GM18526 (cell line): ENCODE results near the gene CHCHD2.

ENCODE experiments used
- POLR2A ChIP-seq: IDR thresholded peaks from 3 replicates; pipeline ENCODE4 v1.6.1; 2011; ENCODE audit not compliant: insufficient read length; ENCODE audit errors: extremely low read depth

Gene CHCHD2, protein sequence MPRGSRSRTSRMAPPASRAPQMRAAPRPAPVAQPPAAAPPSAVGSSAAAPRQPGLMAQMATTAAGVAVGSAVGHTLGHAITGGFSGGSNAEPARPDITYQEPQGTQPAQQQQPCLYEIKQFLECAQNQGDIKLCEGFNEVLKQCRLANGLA

DNA sequence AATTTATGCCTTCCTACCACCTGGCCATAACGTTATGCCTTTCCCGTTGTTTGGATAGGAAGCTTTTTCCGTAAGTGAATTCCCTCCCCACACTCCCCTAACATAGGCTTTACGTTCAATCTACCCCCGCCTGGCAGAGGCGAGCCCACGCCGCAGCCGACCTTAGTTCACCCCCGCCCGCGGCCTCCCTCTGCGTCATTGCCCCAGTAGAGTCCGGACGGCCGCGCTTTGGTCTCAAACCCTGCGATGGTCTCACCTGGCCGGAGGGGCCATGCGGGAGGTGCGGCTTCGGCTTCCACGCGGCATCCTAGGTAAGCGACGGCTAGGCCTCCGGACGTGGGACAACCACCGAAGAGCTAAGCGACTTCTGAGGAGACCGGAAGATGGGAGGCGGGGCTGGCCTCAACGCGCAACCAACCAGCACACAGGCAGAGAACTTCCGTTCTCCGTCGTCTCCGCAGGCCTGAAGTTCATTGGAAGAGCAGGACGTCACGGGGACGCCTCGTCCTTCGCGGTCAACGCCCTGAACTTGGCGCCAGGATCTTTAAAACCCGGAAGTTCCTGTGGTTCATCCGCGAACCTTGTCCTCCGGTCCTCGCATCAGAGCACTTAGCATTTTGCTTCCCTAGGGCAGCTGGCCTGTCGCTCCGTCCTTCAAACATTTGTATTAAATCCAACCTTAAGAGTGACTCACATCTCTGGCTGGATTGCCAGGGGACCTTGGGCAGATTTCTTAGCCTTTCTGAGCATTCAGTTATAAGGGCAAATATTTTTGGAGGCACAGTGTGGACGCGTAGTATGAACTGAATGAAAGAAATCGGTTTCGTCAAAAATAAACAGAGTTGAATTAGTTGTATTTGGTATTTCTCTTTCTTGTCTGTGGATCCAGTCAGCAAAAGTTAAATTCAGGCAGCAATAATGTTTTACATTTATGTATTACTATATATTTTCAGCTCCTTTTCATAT lies at the start of gene CHCHD2:
TSS of gene CHCHD2 (minus strand) at position 369 of the 966 bp plus-strand sequence. CDS start at position 306, 63 bp downstream.
- peak; percentile 86 for TF ChIP-seq POLR2A

DNA sequence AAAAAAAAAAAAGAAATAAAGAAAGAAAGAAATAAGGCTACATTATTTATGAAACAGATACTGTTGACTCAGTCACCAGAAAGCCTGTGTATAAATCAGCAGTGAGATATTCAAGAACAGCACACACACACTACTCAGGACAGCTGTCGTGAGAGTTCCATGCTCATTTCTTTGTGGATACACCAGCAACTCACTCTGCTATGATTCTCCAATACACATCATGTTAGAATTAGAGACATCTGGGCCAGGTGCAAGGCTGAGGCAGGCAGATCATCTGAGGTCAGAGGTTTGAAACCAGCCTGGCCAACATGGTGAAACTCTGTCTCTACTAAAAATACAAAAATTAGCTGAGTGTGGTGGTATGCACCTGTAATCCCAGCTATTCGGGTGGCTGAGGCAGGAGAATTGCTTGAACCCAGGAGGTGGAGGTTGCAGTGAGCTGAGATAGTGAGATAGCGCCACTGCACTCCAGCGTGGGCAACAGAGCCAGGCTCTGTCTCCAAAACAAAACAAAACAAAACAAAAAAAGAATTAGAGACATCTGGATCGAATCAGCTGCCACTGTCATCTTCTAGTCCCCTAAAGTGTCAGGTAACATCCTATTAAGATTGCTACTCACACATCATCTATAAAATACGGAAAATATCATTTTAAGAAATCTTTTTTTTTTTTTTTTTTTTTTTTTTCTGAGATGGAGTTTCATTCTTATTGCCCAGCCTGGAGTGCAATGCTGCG lies 21.1 kb upstream of the CHCHD2 start:
- TF ChIP-seq POLR2A = no peak

DNA sequence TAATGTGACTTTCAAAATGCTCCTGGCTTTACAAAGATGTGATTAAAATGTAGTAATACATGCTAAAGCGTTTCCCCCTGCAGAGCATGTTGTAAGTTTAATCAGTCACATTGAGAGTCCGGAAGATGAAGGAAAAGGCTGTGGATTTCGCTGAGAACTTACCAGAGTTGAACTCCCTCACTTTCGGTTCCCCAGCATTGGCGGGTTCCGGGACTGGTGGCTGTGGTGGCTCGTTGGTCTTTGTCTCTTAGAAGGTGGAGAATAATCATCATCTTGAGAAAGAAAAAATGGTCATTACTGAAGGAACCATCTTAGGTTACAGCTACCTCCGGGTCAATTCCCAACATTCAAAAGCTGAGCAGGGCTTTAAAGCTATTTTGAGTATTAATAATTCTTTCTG lies 19.6 kb upstream of the CHCHD2 start:
- no peak for TF ChIP-seq POLR2A

DNA sequence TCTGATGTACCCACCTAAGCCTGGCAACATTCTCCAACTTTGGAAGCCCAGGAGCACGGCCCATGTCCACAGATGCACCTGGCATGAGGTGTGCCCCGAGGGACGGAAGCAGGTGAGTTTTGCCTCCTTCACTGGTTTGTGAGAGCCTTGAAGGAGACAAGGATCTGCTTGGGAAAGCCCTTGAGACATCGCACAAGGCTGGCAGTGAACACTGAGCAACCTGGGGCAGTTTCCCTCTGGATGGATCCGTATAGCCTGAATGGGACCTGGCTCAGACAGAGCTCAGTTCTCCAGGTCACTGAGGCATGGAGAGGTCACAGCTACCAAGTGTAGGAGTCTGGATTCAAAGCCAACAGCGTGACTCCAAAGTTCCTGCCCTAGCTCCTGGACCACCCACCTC lies 18.7 kb upstream of the CHCHD2 start:
- TF ChIP-seq POLR2A = no peak

DNA sequence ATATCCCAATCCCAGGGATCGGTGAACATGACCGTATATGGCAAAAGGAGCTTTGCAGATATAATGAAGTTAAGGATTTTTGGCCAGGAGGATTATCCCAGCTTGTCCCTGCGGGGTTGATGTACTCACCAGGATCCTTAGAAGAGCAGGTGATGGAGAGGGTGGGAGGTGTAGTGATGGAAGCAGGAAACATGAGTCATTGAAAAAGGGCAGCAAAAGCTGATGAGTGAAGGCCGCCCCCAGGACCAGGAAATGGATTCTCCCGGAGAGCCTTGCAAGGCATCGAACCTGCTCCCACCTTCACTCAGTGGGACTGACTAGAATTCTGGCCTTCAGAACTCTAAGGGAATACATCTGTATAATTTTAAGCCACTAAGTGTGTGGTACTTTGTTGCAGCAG lies 15.2 kb upstream of the CHCHD2 start:
- no peak for TF ChIP-seq POLR2A

DNA sequence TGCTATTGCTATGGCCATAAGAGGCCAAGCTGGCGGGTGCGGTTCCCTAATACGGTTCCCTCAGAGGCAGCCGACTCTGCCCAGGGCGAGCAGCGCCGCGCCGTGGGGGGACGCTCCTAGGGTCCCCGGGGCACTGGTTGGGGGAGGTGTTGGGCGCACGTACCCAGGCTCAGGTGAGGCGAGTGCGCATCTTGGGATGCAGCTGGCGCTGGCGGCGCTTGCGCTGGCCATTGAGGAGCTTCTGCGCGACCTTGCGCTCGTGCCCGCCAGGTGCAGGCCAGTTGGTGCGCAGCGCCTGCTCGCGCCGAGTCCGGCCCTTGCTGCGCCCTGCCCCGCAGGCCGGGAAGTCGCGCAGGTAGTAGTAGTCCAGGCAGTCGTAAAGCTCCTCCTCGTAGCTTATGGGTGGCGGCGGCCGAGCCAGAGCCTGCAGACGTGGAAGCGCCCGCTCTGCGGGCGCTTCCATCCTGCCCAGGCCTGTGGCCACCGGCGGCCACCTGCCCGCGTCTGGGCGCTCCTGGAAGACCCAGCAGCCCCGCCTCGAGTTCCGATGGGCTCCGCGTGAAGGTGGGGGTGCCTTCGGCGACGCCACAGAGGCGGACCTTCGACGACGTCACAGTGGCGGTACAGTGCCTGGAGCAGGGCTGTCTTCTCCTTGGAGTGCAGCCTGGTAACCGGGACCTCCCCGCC lies 9.7 kb upstream of the CHCHD2 start, which contains the start of gene NUPR2:
TSS of gene NUPR2 (minus strand) at position 566 of the 687 bp plus-strand sequence. CDS start at position 463, 103 bp downstream.
- TF ChIP-seq POLR2A = no peak

DNA sequence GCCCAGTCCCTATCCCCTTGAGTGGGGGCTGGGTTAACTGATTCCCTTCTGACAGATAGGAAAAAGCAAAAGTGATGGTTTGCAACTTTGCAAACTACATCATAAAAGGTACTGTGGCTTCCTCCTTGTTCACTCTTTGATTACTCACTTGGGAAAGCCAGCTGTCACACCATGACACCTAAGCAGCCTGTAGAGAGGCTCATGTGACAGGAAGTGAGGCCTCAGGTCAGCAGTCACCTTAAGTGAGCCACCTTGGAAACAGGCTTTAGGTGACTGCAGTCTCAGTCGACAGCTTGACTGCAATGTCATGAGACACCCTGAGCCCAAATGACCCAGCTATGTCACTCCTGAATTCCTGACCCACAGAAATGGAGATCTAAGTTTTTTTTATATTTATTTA lies 4.3 kb upstream of the CHCHD2 start:
- no peak for TF ChIP-seq POLR2A

DNA sequence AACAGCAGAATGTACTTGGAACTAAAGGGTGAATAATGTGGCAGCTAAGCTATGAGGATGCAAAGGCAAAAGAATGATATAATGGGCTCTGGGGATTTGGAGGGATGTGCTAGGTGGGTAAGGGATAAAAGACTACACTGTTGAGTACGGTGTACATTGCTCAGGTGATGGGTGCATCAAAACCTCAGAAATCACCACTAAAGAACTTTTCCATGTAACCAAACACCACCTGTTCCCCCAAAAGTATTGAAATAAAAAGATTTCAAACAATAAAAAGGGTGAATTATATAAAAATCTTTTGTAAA lies 1.6 kb upstream of the CHCHD2 start:
- TF ChIP-seq POLR2A = no peak

DNA sequence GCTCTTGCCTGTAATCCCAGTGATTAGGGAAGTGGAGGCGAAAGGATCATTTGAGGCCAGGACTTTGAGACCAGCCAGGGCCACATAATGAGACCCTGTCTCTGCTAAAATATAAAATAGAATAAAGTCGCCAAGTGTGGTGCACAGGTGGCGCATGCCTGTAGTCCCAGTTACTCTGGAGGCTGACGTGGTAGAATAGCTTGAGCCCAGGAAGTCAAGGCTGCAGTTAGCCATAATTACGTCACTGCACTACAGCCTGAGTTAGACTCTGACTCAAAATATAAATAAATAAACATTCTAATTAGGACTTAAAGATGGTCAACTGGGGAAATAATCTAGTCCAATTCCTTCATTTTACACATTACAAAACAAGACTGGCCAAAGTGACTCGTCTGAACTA lies 768 bp downstream of the CHCHD2 start:
- TF ChIP-seq POLR2A = no peak

DNA sequence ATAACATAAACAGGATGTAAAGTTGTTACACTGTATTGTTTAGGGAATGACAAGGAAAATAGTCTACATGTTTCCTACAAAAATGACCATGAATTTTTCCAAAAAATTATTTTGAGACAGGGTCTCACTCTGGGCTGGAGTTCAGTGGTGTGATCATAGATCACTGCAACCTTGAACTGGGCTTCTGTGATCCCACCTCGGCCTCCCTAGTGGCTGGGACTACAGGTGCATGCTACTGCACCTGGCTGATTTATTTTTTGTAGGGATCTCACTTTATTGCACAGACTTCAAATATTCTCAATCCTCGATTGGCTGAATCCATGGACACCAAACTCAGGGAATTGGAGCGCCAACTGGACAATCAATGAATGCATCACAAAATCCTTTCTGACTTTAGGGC lies 6.6 kb downstream of the CHCHD2 start:
- TF ChIP-seq POLR2A = no peak

DNA sequence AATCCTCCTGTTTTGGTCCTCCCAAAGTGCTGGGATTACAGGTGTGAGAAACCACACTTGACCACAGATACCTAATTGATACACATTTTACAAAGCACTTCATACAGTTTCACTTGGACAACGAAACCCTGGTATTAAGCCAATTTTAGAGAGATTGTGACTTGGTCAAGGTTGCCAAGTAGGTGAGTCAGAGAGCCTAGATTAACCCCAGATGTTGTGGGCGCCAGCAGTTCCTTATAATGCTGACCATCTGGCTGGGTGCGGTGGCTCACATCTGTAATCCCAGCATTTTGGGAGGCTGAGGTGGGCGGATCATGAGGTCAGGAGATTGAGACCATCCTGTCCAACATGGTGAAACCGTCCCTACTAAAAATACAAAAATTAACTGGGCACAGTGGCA lies 8.6 kb downstream of the CHCHD2 start:
- TF ChIP-seq POLR2A = no peak

DNA sequence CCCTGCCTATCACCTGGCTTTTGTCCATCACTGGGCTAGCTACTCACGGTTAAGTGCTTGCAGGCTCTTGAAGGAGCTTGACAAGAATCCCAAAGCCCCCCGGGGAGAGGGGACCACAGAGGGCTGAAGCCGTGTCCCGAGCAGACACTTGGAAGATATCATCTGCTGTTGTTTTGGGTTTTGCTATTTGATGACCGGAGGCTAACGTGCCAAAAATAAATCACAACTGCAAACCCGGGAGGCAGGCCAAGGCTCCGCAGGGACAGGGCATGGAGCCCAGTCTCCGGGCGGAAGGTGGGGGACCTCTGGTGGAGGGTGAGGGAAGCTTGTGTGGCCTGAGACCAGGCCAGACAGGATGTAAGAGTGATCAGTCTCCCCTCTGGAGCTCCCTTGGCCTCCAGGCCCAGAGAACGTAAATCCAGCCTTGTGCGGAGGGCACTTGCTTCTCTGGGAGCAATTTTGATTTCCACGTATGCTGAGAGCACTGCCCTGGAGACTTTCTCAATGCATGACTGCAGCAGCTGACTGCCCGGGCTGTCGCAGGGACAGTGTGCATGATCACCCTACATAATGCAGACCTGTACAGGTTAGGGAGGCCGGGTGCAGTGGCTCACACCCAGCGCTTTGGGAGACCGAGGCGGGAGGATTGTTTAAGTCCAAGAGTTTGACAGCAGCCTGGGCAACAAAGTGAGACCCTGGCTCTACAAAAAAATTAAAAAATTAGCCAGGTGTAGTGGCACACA lies 13.3 kb downstream of the CHCHD2 start, which contains the start of gene PHKG1:
TSS of gene PHKG1 (minus strand) at position 164 of the 743 bp plus-strand sequence. CDS start 4,011 bp downstream, outside the sequence.
- TF ChIP-seq POLR2A = no peak

DNA sequence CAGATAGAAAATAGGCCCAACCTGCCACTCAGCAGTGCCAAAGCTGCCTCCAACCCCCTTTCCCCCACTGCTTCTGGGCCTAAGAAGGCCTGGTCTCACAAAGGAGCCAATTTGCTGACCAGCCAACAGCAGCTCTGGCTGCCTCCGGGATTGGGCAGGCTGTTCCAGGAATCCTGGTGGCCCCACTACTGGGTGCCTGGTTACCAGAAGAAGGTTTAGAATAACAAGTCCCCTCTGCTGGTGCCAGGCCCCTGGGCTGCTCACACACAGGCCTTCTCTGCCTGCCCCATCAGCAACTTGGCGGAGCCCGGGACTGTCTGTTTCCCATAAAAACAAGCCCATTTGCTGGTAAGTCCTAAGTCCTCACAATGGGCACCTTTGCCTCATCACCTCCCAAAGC lies 14.7 kb downstream of the CHCHD2 start:
- TF ChIP-seq POLR2A = no peak

DNA sequence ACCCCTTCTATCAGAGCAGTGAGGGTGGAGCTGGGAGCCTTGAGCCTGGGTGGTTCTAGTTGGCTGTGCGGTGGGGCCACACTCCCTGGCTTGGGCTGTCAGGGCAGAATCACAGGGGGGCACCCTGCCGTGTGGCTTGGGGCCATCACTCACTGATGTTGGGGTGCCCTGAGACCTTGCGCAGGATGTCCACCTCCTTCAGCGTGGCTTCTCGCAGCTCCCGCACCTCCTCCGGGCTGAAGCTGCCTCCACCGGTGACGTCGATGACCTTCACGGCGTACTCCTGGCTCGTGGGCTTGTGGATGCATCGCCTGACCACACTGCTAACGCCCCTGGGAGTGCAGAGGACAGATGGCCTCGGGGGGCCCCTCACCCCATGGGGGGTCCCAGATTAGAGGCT lies 18.8 kb downstream of the CHCHD2 start:
- no peak for TF ChIP-seq POLR2A
